Left ventricle myocardium inferior (tissue), 1 donor: Measurements from ENCODE around the gene DNM3. TPM values are rescaled to one million over a fixed set of nuclear protein-coding genes. Genes with fewer than 3 reads are reported as not detected.

Source experiments
- DNase-seq: peaks from one replicate; pipeline ENCODE4 v3.0.0-alpha.2; 2020
- H3K27ac ChIP-seq: fragments of 200-600 bp; replicated peaks from 2 replicates; pipeline ENCODE4 v1.8.0; 2021
- H3K27me3 ChIP-seq: fragments of 200-600 bp; 2 replicates; pipeline ENCODE4 v1.8.0; 2021; ENCODE audit warnings: low read depth
- H3K36me3 ChIP-seq: fragments of 200-600 bp; 2 replicates; pipeline ENCODE4 v1.8.0; 2021
- H3K4me1 ChIP-seq: fragments of 200-600 bp; 2 replicates; pipeline ENCODE4 v1.8.0; 2021
- H3K4me3 ChIP-seq: fragments of 200-600 bp; 2 replicates; pipeline ENCODE4 v1.8.0; 2021; ENCODE audit warnings: mild to moderate bottlenecking, moderate library complexity
- H3K9me3 ChIP-seq: fragments of 200-600 bp; replicated peaks from 2 replicates; pipeline ENCODE4 v1.8.0; 2021
- intact Hi-C: fragments of 100-400 bp; cut with micrococcal nuclease; formaldehyde crosslinking; loops from one replicate; pipeline ENCODE4 v1.11.0; 2022
- total RNA-seq: library from RNA; stranded (reverse); fragmentation: NEBNext Ultra II Directional; extraction: Animal tissue kit (Norgen Biotek cat#: 25700); gene quantifications from one replicate; pipeline ENCODE4 v1.2.1, GENCODE V29; 2021
- TF ChIP-seq, protein P1 (sequence below): fragments of 200-600 bp; IDR thresholded peaks from 2 replicates; pipeline ENCODE4 v1.8.0; 2021; ENCODE audit warnings: antibody characterized with exemption, mild to moderate bottlenecking, borderline replicate concordance
- donor health status: DM: no; HTN: yes; CAD: no; lungs with severe emphysema.

DNM3 gene
- total RNA-seq, 1 donor from 2014 or later = 1.2 TPM

GRCh38 chr1:172321451-172321850 lies 480.2 kb downstream of the DNM3 start:
- Histone ChIP-seq H3K27me3 (no peaks in the 10 kb centered on the region), H3K9me3 (no peaks in the 10 kb centered on the region), H3K4me3 (no peak overlapping the region), H3K4me1 (peaks cover 26% of the 10 kb centered on the region), H3K27ac (peak overlapping the region; percentile 58), H3K36me3 (no peaks in the 10 kb centered on the region)
- TF ChIP-seq, protein P1, sequence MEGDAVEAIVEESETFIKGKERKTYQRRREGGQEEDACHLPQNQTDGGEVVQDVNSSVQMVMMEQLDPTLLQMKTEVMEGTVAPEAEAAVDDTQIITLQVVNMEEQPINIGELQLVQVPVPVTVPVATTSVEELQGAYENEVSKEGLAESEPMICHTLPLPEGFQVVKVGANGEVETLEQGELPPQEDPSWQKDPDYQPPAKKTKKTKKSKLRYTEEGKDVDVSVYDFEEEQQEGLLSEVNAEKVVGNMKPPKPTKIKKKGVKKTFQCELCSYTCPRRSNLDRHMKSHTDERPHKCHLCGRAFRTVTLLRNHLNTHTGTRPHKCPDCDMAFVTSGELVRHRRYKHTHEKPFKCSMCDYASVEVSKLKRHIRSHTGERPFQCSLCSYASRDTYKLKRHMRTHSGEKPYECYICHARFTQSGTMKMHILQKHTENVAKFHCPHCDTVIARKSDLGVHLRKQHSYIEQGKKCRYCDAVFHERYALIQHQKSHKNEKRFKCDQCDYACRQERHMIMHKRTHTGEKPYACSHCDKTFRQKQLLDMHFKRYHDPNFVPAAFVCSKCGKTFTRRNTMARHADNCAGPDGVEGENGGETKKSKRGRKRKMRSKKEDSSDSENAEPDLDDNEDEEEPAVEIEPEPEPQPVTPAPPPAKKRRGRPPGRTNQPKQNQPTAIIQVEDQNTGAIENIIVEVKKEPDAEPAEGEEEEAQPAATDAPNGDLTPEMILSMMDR = no peak
- DNase-seq = no peak
- intact Hi-C loops = no loop called here

DNA sequence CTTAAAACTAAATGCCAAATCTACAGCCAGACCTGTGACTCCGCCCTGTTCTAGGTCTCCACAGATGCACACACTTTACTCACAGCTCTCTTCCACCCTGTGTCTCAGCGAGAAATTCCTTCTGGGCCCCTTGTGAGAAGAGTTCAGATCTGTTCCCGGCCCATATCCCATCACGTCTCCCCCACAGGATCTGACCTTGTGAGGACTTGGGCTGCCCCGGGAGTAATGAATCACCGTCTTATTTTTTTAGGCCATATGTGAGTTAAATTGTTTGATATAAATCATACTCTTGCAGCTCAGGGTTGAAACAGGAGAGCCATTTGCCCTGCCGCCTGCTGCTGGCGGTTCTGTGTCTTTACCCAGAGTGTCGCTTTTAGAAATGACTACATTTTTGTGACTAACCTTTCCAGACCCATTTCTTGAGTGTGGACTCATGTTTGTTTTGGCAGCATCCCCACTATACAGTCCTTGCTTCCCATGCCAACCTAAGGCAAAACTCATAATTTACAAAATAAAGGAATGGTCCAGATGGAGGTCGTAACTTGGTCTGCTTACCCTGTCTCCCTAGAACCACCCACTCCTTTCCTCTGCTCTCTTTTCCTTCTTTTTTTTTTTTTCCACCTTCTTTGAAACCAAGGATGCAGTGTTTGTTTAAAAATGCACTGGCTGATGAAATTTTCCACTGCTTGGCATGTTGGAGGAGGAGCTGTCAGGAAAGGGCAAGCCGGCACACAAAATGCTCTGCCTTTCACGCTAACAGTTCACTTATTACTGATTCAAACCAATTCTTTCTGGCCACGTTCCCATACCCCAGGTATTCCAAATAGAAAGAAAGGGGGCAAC lies 481.1 kb downstream of the DNM3 start:
- TF ChIP-seq, protein P1 = no peak
- intact Hi-C loops = no loop called here
- Histone ChIP-seq H3K9me3 (no peaks in the 10 kb centered on the region), H3K4me3 (peak overlapping the region; percentile 5), H3K27me3 (no peaks in the 10 kb centered on the region), H3K36me3 (no peaks in the 10 kb centered on the region), H3K4me1 (peaks cover 26% of the 10 kb centered on the region), H3K27ac (peak overlapping the region; percentile 58)
- peak; percentile 32 for DNase-seq

GRCh38 chr1:172323686-172324085 lies 482.4 kb downstream of the DNM3 start:
- H3K27ac ChIP-seq = no peak overlapping the region
- H3K4me3 ChIP-seq = no peak overlapping the region
- no peaks in the 10 kb centered on the region for H3K9me3 ChIP-seq
- intact Hi-C loops = no loop called here
- no peaks in the 10 kb centered on the region for H3K27me3 ChIP-seq
- H3K36me3 ChIP-seq = no peaks in the 10 kb centered on the region
- H3K4me1 ChIP-seq = peaks cover 26% of the 10 kb centered on the region
- TF ChIP-seq, protein P1 = no peak
- DNase-seq = no peak

DNA sequence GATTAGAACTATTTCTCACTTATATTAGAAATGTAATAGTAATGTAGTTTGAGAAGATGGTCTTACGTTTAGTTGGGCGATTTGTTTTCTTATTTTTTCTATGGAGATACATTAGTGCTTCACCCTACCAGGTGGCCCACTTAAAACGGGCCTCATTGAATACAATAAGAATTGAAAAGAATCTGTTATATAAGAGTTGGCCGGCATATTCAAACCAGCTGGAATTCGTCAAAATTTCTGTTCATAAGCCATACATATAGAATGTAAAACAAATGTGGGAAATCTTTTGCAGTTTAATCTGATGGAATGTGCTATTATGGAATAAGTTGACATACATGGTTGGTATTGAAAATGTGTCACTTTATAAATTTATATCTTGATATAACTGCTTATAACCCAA lies 482.8 kb downstream of the DNM3 start:
- no peaks in the 10 kb centered on the region for H3K9me3 ChIP-seq
- H3K4me3 ChIP-seq = no peak overlapping the region
- no peak overlapping the region for H3K27ac ChIP-seq
- intact Hi-C loops = no loop called here
- H3K27me3 ChIP-seq = no peaks in the 10 kb centered on the region
- no peak for DNase-seq
- peaks cover 26% of the 10 kb centered on the region for H3K4me1 ChIP-seq
- H3K36me3 ChIP-seq = no peaks in the 10 kb centered on the region
- TF ChIP-seq, protein P1 = no peak

DNA sequence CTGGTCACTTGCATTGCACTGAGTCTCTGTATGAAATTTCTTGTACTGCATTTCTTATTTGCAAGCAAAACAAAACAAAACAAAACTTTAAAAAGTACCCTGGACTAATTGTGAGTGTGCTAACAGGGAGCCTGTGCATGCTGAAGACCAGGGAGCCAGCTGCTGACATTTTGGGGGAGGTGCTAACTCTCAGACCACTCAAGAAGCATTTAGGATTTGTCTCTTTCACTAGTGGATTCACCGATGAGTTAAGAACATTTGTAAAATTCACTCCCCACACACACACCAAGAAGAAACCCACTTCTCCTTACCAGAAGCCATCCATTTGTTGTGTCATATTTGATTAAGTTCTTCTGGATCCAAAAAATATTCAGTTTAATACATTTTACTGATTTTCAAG lies 483.5 kb downstream of the DNM3 start:
- no peaks in the 10 kb centered on the region for H3K27me3 ChIP-seq
- no peaks in the 10 kb centered on the region for H3K9me3 ChIP-seq
- H3K36me3 ChIP-seq = no peaks in the 10 kb centered on the region
- H3K4me3 ChIP-seq = no peak overlapping the region
- no peak overlapping the region for H3K27ac ChIP-seq
- TF ChIP-seq, protein P1 = no peak
- H3K4me1 ChIP-seq = peaks cover 26% of the 10 kb centered on the region
- intact Hi-C loops = no loop called here
- no peak for DNase-seq
